GM23248 (cell line): ENCODE measurements around the gene RPP21. TPM values are rescaled to one million over a fixed set of nuclear protein-coding genes. Genes with fewer than 3 reads are reported as not detected.

Experiments
- DNase-seq: peaks from one replicate; pipeline ENCODE4 v3.0.0-alpha.2; 2015
- H2AFZ ChIP-seq: fragments of 200-600 bp; sonication (generic); 2 replicates; pipeline ENCODE4 v1.6.1; 2016; ENCODE audit warnings: antibody characterized with exemption
- H3F3A ChIP-seq: fragments of 200-600 bp; sonication (generic); 2 replicates; pipeline ENCODE4 v1.6.1; 2016; ENCODE audit warnings: mild to moderate bottlenecking, antibody characterized with exemption, mixed run types; ENCODE audit not compliant: insufficient read depth
- H3K27ac ChIP-seq: fragments of 200-600 bp; sonication (generic); 2 replicates; pipeline ENCODE4 v1.5.1; 2016; ENCODE audit warnings: mild to moderate bottlenecking
- H3K27me3 ChIP-seq: fragments of 200-600 bp; sonication (generic); replicated peaks from 2 replicates; pipeline ENCODE4 v1.6.1; 2016; ENCODE audit warnings: mild to moderate bottlenecking; ENCODE audit not compliant: insufficient read depth
- H3K36me3 ChIP-seq: fragments of 200-600 bp; sonication (generic); 2 replicates; pipeline ENCODE4 v1.6.1; 2016; ENCODE audit warnings: low read depth, mild to moderate bottlenecking
- H3K4me1 ChIP-seq: fragments of 200-600 bp; sonication (generic); 2 replicates; pipeline ENCODE4 v1.6.1; 2016; ENCODE audit warnings: mild to moderate bottlenecking; ENCODE audit not compliant: insufficient read depth
- H3K4me2 ChIP-seq: fragments of 200-600 bp; sonication (generic); one replicate; pipeline ENCODE4 v1.6.1; 2016; ENCODE audit warnings: mild to moderate bottlenecking; ENCODE audit not compliant: unreplicated experiment
- H3K4me3 ChIP-seq: fragments of 200-600 bp; sonication (generic); 2 replicates; pipeline ENCODE4 v1.5.1; 2016; ENCODE audit warnings: mild to moderate bottlenecking
- H3K79me2 ChIP-seq: fragments of 200-600 bp; sonication (generic); 2 replicates; pipeline ENCODE4 v1.6.1; 2016; ENCODE audit warnings: mild to moderate bottlenecking; ENCODE audit not compliant: insufficient read depth
- H3K9ac ChIP-seq: fragments of 200-600 bp; sonication (generic); 2 replicates; pipeline ENCODE4 v1.6.1; 2016; ENCODE audit warnings: mild to moderate bottlenecking
- H3K9me2 ChIP-seq: fragments of 200-600 bp; sonication (generic); 2 replicates; pipeline ENCODE4 v1.6.1; 2016; ENCODE audit warnings: mixed run types, mild to moderate bottlenecking, moderate library complexity; ENCODE audit not compliant: insufficient read depth
- H3K9me3 ChIP-seq: fragments of 200-600 bp; sonication (generic); one replicate; pipeline ENCODE4 v1.6.1; 2017; ENCODE audit warnings: low read depth
- H4K20me1 ChIP-seq: fragments of 200-600 bp; sonication (generic); 2 replicates; pipeline ENCODE4 v1.6.0; 2016; ENCODE audit not compliant: insufficient read depth
- EZH2 ChIP-seq: fragments of 200-600 bp; sonication (generic); IDR thresholded peaks from 2 replicates; pipeline ENCODE4 v1.6.1; 2018; ENCODE audit warnings: antibody characterized with exemption, mild to moderate bottlenecking; ENCODE audit not compliant: insufficient read depth, poor library complexity, severe bottlenecking
- EZH2phosphoT487 ChIP-seq: fragments of 200-600 bp; sonication (generic); IDR thresholded peaks from 2 replicates; pipeline ENCODE4 v1.6.1; 2018; ENCODE audit warnings: antibody characterized with exemption, moderate library complexity, mild to moderate bottlenecking, low read depth; ENCODE audit not compliant: insufficient read depth
- WGBS, 2 experiments: methylation state at CpG; one replicate each; pipeline ENCODE4 v1.1.6; 2015 to 2017; ENCODE audit warnings: low lambda C conversion rate in 2 of 2, low coverage in 1 of 2; ENCODE audit errors: missing lambda C conversion rate in 2 of 2; 5-methylcytosine and 5-hydroxymethylcytosine counted together
- in situ Hi-C: fragments of 300-500 bp; cut with MboI; formaldehyde crosslinking; loops from 2 replicates; pipeline ENCODE4 v1.15.0; 2020
- polyA plus RNA-seq: library from polyadenylated mRNA; unstranded; fragments of >200 nt; fragmentation: Nextera tagmentation; extraction: Ambion mirVana; gene quantifications from 2 replicates; pipeline ENCODE4 v1.2.1, GENCODE V29; 2016
- total RNA-seq: library from RNA; depleted of rRNA; stranded (reverse); fragments of >200 nt; shearing (Covaris generic); gene quantifications from 2 replicates; pipeline ENCODE4 v1.2.3, GENCODE V29; 2014

Gene RPP21
- total and polyA plus RNA-seq, 2 experiments from 2014 or later: 45.8 to 63.4 TPM

GRCh38 chr6:30326526-30327231 lies 18.3 kb upstream of the RPP21 start, which contains the start of gene TRIM39:
TSS of gene TRIM39 (plus strand) at chr6:30326927. CDS start at chr6:30329318, 2,391 bp downstream.
- DNase-seq: peak; percentile 94
- peak within 1 kb of the TSS; percentile 96 for H3K4me3 ChIP-seq
- 1% methylated on average over 41 to 86 of the region's 90 CpGs for WGBS, 2 experiments

GRCh38 chr6:30327232-30327746 lies 17.7 kb upstream of the RPP21 start:
- Histone ChIP-seq H3K4me3 (peak overlapping the region; percentile 96), H2AFZ (peak overlapping the region; percentile 92), H3K36me3 (no peaks in the 10 kb centered on the region), H3K4me1 (peaks cover 28% of the 10 kb centered on the region), H3K9me2 (no peaks in the 10 kb centered on the region), H3K9ac (peak overlapping the region; percentile 92), H3K9me3 (no peaks in the 10 kb centered on the region), H4K20me1 (no peaks in the 10 kb centered on the region; the same call in 1 of the 2 replicates), H3K79me2 (peaks cover 49% of the 10 kb centered on the region), H3K4me2 (peak overlapping the region; percentile 95), H3K27me3 (no peaks in the 10 kb centered on the region), H3K27ac (peak overlapping the region; percentile 90), H3F3A (peaks cover 22% of the 10 kb centered on the region; the same call in 1 of the 2 replicates)
- in situ Hi-C loops: no loop called here
- WGBS, 2 experiments: 1% methylated on average over 17 of the region's 17 CpGs
- TF ChIP-seq EZH2phosphoT487 (no peak), EZH2 (no peak)
- DNase-seq: no peak

More at GRCh38 chr6:30326526-30327231, 18.3 kb upstream of the RPP21 start, which contains the start of gene TRIM39:
- peak within 1 kb of the TSS; percentile 90 for H3K27ac ChIP-seq
- in situ Hi-C loops: no loop called here
- H3K27me3 ChIP-seq: no peaks in the 10 kb centered on the region
- H3K9ac ChIP-seq: peak within 1 kb of the TSS; percentile 92
- no peak for TF ChIP-seq EZH2
- no peak for TF ChIP-seq EZH2phosphoT487
- no peaks in the 10 kb centered on the region for H3K9me3 ChIP-seq
- H2AFZ ChIP-seq: peak within 1 kb of the TSS; percentile 92
- peaks cover 33% of the 10 kb centered on the region for H3K4me1 ChIP-seq
- no peaks in the 10 kb centered on the region for H3K36me3 ChIP-seq
- peak within 1 kb of the TSS; percentile 95 for H3K4me2 ChIP-seq
- H3F3A ChIP-seq: peaks cover 22% of the 10 kb centered on the region; the same call in 1 of the 2 replicates
- no peaks in the 10 kb centered on the region for H3K9me2 ChIP-seq
- no peaks in the 10 kb centered on the region; the same call in 1 of the 2 replicates for H4K20me1 ChIP-seq
- H3K79me2 ChIP-seq: peaks cover 55% of the 10 kb centered on the region

GRCh38 chr6:30328397-30328796 lies 16.6 kb upstream of the RPP21 start:
- in situ Hi-C loops: no loop called here
- no peak overlapping the region for H3K27ac ChIP-seq
- H3F3A ChIP-seq: peaks cover 11% of the 10 kb centered on the region; the same call in 1 of the 2 replicates
- no peaks in the 10 kb centered on the region for H3K27me3 ChIP-seq
- no peaks in the 10 kb centered on the region for H3K9me3 ChIP-seq
- no peak overlapping the region for H2AFZ ChIP-seq
- no peak for DNase-seq
- no peaks in the 10 kb centered on the region; the same call in 1 of the 2 replicates for H4K20me1 ChIP-seq
- no peaks in the 10 kb centered on the region for H3K36me3 ChIP-seq
- H3K79me2 ChIP-seq: peaks cover 38% of the 10 kb centered on the region
- TF ChIP-seq EZH2phosphoT487 (no peak), EZH2 (no peak)
- H3K9ac ChIP-seq: no peak overlapping the region
- no peak overlapping the region for H3K4me3 ChIP-seq
- no peak overlapping the region for H3K4me2 ChIP-seq
- no peaks in the 10 kb centered on the region for H3K9me2 ChIP-seq
- peaks cover 21% of the 10 kb centered on the region for H3K4me1 ChIP-seq

GRCh38 chr6:30329331-30329730 lies 15.6 kb upstream of the RPP21 start:
- H3K36me3 ChIP-seq: peaks cover under 1% of the 10 kb centered on the region; the same call in 1 of the 2 replicates
- WGBS, 2 experiments: 95 to 98% methylated on average over 12 of the region's 12 CpGs
- no peak overlapping the region for H3K4me3 ChIP-seq
- no peaks in the 10 kb centered on the region; the same call in 1 of the 2 replicates for H4K20me1 ChIP-seq
- no peak for DNase-seq
- no peaks in the 10 kb centered on the region for H3K27me3 ChIP-seq
- H3K9me3 ChIP-seq: no peaks in the 10 kb centered on the region
- in situ Hi-C loops: no loop called here
- H3K4me2 ChIP-seq: no peak overlapping the region
- H3K79me2 ChIP-seq: peaks cover 29% of the 10 kb centered on the region
- H3K9me2 ChIP-seq: no peaks in the 10 kb centered on the region
- H3K27ac ChIP-seq: no peak overlapping the region
- H3K4me1 ChIP-seq: peaks cover 11% of the 10 kb centered on the region; the same call in 1 of the 2 replicates
- H3F3A ChIP-seq: peaks cover 7% of the 10 kb centered on the region; the same call in 1 of the 2 replicates
- TF ChIP-seq EZH2: no peak
- TF ChIP-seq EZH2phosphoT487: no peak
- H3K9ac ChIP-seq: no peak overlapping the region
- no peak overlapping the region for H2AFZ ChIP-seq
